ENCODE measurements around the gene TRABD2B. TPM values are rescaled to one million over a fixed set of nuclear protein-coding genes. Genes with fewer than 3 reads are reported as not detected.

TRABD2B gene
- total RNA-seq, 1 donor from 2014 or later: 0.92 TPM

GRCh38 chr1:47761974-47762373 lies 235.2 kb downstream of the TRABD2B start:
- TF ChIP-seq CTCF (IDR thresholded peaks at IDR 0.05; ENCODE audit: insufficient read depth, low read length, poor library complexity, severe bottlenecking): no peak
- no peak for DNase-seq (ENCODE audit: low read depth)
- H3K27me3 ChIP-seq (ENCODE audit: control insufficient read depth, insufficient read depth, low read length): no peaks in the 10 kb centered on the region
- H3K36me3 ChIP-seq (ENCODE audit: control insufficient read depth, insufficient read depth, low read length): no peaks in the 10 kb centered on the region
- no peak overlapping the region for H3K4me3 ChIP-seq (ENCODE audit: low read depth, low read length)

- no peak for TF ChIP-seq CTCF (IDR thresholded peaks at IDR 0.05; ENCODE audit: insufficient read depth, low read length, poor library complexity, severe bottlenecking)
- H3K36me3 ChIP-seq (ENCODE audit: control insufficient read depth, insufficient read depth, low read length): no peaks in the 10 kb centered on the region
- no peak for DNase-seq (ENCODE audit: low read depth)
- no peak overlapping the region for H3K4me3 ChIP-seq (ENCODE audit: low read depth, low read length)
- no peaks in the 10 kb centered on the region for H3K27me3 ChIP-seq (ENCODE audit: control insufficient read depth, insufficient read depth, low read length)
Observed at GRCh38 chr1:47761201-47761930, 235.8 kb downstream of the TRABD2B start.

GRCh38 chr1:47759936-47760629 lies 237.1 kb downstream of the TRABD2B start:
- Histone ChIP-seq H3K36me3 (ENCODE audit: control insufficient read depth, insufficient read depth, low read length) (no peaks in the 10 kb centered on the region), H3K4me3 (ENCODE audit: low read depth, low read length) (no peak overlapping the region), H3K27me3 (ENCODE audit: control insufficient read depth, insufficient read depth, low read length) (no peaks in the 10 kb centered on the region)
- no peak for DNase-seq (ENCODE audit: low read depth)
- TF ChIP-seq CTCF (IDR thresholded peaks at IDR 0.05; ENCODE audit: insufficient read depth, low read length, poor library complexity, severe bottlenecking): no peak

- Histone ChIP-seq H3K36me3 (ENCODE audit: control insufficient read depth, insufficient read depth, low read length) (no peaks in the 10 kb centered on the region), H3K27me3 (ENCODE audit: control insufficient read depth, insufficient read depth, low read length) (no peaks in the 10 kb centered on the region), H3K4me3 (ENCODE audit: low read depth, low read length) (no peak overlapping the region)
- no peak for DNase-seq (ENCODE audit: low read depth)
- TF ChIP-seq CTCF (IDR thresholded peaks at IDR 0.05; ENCODE audit: insufficient read depth, low read length, poor library complexity, severe bottlenecking): no peak
Observed at GRCh38 chr1:47759251-47759935, 237.8 kb downstream of the TRABD2B start.

- Histone ChIP-seq H3K27me3 (ENCODE audit: control insufficient read depth, insufficient read depth, low read length) (no peaks in the 10 kb centered on the region), H3K36me3 (ENCODE audit: control insufficient read depth, insufficient read depth, low read length) (no peaks in the 10 kb centered on the region), H3K4me3 (ENCODE audit: low read depth, low read length) (no peak overlapping the region)
- DNase-seq (ENCODE audit: low read depth): no peak
- no peak for TF ChIP-seq CTCF (IDR thresholded peaks at IDR 0.05; ENCODE audit: insufficient read depth, low read length, poor library complexity, severe bottlenecking)
Observed at GRCh38 chr1:47758341-47759250, 238.6 kb downstream of the TRABD2B start.

Data from kidney epithelial cell (primary cell).